Retina (tissue), 1 donor: Measurements from ENCODE around the gene NPPB.
"Not testable (repeated sequence)": the region's sequence is repeated elsewhere in the genome, so short reads cannot be mapped to it uniquely, and the experiment has no call there.

Experiments used
- DNase-seq: peaks from one replicate; pipeline ENCODE4 v3.0.0-alpha.2; 2016

The NPPB gene

DNA sequence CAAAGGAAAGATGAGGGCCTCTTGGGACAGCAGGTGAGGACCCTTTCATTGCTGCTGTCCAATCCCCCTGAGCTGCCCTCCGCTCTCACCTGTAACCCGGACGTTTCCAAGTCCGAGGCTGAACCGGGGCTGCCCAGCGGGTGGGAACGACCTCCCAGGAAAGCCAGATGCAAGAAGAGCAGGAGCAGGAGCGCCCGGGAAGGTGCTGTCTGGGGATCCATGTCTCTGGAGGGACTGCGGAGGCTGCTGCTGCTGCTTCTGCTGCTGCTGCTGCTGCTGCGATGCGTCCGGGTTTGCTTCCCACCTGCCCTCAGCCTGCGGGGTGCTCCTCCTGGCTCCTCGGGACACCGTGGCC lies at the start of gene NPPB:
Gene NPPB (minus strand): TSS at position 333 of the 355 bp plus-strand sequence. CDS start 112 bp downstream, at position 221.
- no peak for DNase-seq

DNA sequence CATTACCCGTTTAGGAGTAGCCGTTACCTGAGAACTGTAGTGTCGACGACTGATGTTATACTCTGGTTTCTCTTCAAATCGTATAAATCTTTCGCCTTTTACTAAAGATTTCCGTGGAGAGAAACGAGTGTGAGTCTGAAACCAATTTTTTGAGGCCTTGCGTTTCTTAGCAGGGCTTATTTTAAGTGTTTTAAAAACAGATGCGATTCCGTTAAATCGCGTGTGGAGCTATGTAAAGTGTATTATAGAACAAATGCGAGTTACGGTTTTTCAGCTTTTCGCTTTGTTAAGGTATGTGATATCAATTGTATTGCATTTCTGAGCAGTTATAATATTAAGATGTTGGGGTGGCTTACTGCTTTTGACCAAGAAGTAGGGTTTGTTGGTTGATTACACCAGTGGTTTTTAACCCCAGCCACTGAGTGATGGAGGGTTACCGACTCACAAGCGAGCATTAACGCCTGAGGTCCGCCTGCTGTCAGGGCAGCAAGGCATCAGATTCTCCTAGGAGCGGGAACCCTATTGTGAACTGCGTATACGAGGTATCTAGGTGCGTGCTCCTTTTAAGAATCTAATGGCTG lies 49.4 kb upstream of the NPPB start:
- peak; percentile 96 for DNase-seq

DNA sequence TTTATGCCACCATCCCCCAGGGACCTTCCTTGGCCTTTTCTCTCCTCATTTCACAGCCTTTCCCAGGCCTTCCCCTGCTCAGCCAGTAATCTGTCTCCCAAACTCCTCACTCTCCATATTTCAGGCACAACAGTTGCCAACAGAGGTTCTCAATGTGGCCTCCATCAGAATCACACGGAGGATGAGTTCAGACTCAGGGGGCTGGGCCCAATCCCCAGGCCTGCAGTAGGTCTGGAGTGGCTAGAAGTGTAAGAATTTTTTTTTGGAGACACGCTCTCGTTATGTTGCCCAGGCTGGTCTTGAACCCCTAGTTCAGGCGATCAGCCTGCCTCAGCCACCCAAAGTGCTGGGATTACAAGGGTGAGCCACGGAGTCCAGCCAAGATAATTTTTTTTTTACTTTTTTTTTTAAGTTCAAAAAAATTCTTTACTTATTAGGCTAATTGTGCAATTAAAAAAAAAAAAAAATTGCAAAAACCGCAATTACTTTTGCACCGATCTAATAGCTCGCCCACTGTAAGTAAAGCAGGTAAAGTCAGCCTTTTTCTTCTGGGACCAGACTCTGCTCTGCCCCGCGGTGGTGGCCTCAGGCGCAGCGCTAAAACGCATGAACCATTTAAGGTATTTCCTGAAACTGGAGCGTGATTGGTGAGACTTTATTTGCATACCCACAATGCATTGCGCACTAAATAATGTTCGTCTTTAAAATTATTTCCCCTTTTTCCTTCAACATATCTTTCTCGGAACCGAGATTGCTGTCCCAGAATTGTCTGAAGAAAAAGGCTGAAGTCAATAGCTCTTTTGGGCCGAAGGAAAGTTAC lies 48.7 kb upstream of the NPPB start:
- DNase-seq: peak; percentile 96

- DNase-seq: peak; percentile 16
These were observed 48.1 kb upstream of the NPPB start for GRCh38 chr1:11906870-11907269.

DNA sequence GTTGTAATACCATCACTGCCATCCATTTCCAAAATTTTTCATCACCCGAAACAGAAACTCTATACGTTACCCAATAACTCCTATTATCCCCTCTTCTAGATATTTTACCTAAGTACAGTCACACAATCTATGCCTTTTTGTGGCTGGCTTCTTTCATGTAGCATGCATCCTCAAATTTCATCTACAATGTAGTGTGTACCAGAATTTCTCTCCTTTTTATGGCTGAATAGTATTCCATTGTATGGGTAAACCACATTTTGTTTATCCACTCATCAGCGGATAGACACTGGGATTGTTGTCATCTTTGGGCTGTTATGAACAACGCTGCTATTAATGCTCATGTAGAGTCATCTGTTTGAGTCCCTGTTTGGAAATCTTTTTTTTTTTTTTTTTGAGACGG lies 46.2 kb upstream of the NPPB start:
- DNase-seq: no peak

DNA sequence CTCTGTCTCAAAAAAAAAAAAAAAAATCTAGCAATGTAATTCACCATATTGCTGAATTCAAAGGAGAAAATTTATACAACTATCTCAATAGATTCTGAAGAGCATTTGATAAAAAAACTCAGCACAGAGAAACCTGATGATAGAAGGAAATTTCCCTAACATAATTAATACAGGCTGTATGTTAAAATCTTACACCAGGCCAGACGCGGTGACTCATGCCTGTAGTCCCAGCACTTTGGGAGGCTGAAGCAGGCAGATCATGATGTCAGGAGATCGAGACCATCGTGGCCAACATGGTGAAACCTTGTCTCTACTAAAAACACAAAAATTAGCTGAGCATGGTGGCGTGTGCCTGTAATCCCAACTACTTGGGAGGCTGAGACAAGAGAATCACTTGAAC lies 45.4 kb upstream of the NPPB start:
- not testable (repeated sequence) for DNase-seq

DNA sequence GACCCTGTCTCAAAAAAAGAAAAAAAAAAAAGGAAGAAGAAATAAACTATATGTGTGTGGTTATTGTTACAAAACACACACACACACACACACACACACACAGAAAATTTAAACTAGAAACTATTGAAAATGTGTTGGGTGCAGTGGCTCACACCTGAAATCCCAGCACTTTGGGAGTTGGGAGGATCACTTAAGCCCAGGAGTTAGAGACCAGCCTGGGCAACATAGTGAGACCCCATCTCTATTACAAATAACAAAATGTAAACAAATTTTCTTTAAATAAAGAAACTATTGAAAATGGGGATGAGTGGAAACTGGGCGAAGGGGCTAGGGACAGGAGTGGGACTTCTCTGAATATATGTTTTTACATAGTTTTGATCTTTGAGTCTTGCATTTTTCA lies 44.5 kb upstream of the NPPB start:
- no peak for DNase-seq

DNA sequence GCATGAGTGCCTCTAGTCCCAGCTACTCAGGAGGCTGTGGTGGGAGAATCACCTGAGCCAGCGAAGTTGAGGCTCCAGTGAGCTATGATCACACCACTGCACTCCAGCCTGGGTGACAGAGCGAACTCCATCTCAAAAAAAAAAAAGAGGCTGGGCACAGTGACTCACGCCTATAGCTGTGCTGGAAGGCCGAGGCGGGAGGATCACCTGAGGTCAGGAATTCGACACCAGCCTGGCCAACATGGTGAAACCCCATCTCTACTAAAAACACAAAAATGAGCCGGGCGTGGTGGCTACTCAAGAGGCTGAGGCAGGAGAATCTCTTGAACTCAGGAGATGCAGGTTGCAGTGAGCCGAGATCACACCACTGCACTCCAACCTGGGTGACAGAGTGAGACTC lies 42.7 kb upstream of the NPPB start:
- not testable (repeated sequence) for DNase-seq

- DNase-seq: peak; percentile 44
These were observed 40.2 kb upstream of the NPPB start for GRCh38 chr1:11898831-11899467.

GRCh38 chr1:11898086-11898785 lies 39.5 kb upstream of the NPPB start:
- no peak for DNase-seq

GRCh38 chr1:11894501-11894900 lies 35.8 kb upstream of the NPPB start:
- DNase-seq: not testable (repeated sequence)

DNA sequence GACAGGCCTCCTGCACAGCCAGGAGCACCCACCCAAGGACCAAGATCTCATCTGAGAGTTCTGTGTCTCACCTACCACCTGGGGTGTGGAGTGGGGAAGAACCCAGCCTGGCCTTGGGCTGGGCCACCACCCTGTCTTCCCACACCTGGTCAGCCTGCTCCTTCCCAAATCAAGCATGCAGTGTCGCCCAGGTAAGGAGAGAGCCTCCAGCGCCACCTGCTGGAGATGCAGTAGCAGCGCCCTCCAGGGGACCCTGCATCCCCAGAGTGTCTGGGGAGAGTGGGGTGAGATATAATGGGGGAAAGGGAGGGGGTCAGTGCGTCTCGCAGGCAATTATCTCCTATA lies 35.1 kb upstream of the NPPB start:
- DNase-seq: peak; percentile 67

DNA sequence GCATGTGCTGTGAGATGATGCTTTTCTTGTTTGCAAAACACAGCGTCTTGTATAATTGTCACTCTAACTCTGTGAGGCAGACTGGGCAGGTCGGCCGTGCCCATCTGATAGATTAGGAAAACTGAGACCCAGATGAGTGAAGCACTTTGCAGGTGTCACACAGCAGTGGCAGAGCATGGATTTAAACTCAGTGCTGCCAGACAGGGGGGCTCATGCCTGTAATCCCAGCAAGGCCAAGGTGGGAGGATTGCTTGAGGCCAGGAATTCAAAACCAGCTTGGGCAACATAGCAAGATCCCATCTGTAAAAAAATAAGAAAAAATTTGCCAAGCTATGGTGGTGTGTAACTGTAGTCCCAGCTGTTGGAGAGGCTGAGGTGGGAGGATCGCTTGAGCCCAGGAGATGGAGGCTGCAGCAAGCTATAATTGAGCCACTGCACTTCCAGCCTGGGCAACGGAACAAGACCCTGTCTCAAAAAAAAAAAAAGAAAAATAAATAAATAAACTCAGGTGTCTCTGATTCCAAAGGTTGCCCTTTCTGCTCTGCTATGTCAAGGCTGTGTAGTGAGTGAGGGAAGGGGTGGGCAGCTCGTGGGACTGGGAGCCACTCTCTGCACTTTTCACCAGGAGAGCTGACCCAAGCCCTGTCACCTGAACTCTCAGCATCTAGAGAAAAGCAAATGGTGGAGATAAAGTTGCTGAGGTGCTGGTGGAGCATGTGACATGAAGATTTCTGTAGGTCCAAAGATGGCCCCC lies 32.9 kb upstream of the NPPB start:
- DNase-seq: no peak

- DNase-seq: no peak
These were observed 30.1 kb upstream of the NPPB start for GRCh38 chr1:11888877-11889208.

DNA sequence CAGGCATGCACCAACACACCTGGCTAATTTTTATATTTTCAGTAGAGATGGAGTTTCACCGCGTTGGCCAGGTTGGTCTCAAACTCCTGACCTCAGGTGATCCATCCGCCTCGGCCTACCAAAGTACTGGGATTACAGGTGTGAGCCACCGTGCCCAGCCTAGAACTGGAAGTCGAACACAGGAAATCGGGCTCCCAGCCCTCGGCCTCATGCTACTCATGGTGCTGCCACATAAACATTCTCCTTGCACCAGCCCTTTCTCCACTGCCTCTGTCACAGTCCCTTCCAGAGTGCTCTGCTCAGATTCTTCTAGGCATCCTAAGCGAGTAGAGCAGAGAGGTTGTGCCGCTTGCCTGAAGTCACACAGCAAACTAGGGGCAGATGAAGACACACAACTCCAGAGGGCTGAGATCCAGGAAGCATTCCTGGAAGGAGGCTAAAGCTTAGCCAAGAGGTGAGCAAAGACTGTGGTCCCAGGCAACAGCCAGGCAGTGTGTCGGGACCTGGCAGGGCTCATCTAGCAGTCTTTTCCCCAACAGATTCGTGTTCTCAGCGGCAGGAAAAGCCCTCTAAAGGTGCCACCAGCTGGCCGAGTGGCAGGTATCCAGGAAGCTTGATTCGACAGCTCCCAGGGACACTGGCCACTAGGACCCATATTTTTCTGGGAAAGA lies 29.6 kb upstream of the NPPB start:
- no peak for DNase-seq

DNA sequence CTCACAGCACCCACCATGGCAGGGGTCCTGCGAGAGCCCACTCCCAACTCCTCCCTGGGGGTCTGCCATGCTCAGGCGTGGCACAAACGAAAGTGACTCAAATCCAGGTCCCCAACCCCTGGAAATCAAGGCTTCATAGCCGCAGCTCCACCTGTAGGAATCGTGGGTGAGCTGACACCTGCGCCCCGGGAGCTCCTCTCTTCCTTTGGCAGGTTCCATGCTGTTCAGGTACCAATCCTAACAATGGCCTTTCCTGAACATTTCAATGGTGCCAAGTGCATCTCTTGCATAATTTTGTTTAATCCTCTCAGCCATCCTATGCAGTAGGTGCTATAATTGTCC lies 28.9 kb upstream of the NPPB start:
- DNase-seq: no peak

GRCh38 chr1:11886986-11887665 lies 28.4 kb upstream of the NPPB start:
- no peak for DNase-seq

DNA sequence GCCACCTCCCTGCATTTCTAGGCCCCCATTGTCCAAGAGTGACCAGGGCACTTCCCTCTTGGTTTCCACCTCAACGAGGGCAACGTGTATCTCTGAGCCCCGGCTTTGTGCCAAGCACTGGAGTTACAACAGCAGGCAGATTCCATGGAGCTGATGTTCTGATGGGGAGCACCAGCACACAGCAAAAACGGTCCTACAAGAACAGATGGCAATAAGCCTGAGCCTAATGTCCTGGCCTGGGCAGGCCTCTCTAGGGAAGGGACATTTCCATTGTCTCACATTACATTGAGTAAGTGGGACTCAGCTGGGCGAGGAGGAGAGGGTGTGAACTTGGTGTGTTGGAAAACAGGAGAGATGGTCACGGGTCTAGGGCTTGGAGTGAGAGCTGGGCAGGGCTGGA lies 27.2 kb upstream of the NPPB start:
- no peak for DNase-seq

GRCh38 chr1:11882814-11883538 lies 24.2 kb upstream of the NPPB start:
- no peak for DNase-seq

DNA sequence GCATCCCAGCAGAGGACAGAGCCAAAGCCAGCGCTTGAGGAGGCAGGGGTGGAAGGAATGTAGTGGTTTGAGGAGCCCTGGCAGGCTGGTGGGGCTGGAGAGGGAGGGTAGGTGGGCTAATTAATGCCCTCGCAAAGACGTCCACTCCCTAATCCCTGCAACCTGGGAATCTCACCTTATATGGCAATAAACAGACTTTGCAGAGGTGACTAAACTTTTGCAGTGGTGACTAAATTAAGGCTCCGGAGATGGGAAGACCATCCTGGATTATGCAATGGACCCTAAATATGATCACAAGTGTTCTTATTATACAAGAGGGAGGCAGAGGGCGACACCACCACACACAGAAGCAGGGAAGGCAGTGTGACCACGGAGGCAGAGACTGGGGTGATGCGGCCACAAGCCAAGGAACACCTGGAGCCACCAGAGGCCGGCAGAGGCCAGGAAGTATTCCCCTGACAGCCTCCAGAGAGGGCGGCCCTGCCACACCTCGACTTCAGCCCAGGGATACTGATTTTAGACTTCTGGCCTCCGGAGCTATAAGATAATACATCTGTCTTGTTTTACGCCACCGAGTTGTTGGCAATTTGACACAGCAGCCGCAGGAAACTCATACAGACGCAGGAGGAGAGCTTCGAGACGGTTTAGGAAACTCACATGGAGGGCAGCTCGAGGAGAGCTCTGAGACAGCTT lies 23.1 kb upstream of the NPPB start:
- no peak for DNase-seq
